ENCODE measurements around the gene MAGI2.

Gene MAGI2

DNA sequence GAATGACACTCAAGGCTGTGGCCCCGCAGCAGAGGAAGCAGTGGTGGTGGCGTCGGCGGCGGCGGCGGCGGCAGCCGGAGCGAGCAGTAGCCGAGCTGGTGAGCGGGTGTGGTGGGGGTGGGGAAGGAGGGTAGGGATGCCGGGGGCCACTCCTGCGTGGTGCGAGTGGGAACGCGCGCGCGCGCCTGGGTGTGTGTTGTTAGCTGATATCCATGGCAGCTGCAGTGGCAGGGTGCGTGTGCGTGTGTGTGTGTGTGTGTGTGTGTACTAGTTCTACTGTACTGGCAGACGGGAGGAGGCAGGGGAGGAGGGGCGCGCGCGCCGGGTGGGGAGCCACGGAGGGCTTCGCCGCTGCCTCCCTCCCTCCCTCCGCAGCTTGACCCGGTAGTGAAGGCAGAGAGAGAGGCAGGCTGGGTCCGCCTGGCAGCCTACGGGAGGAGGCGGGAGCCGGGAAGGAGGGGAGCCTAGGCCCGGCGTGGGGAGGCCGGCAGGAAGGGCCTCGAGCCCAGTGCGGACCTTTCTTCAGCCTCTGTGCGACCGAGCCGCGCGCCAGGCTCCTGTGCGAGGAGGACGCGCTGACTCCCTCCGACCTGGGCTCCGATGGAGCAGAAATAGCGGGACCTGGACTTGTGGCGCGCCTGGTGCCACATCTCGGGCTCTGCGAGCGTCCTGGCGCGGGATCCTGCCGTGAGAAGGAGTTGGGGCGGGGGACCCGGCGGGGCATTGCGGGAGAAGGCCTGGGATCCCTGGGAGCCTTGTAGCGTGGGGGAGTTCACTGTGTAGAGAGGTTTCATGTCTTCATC lies at the start of gene MAGI2:
Gene MAGI2 (minus strand): TSS at position 110 of the 803 bp plus-strand sequence. CDS start 347 bp downstream, outside the sequence.
- peak; percentile 54 to 76 for DNase-seq

DNA sequence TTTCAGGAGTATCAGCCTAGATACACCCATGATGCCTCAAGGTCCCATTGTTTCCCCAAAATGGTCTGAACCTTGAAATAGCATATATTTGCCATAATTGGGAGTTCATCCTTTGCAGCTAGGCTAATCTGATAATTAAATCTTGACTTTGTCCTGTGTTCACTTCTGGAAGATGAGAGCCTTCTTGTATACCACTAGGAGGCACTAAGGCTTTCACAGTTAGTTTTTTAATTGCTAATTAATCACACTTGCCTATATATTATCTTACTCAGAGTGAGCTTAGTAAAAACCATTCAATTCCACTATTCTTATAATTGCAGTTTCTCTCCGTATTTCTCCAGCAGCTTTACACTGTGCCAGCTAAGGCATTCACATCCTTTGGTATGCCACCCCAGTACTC lies 48.7 kb upstream of the MAGI2 start:
- no peak for DNase-seq

GRCh38 chr7:79500759-79501158 lies 47.3 kb upstream of the MAGI2 start:
- DNase-seq = no peak

GRCh38 chr7:79497728-79498127 lies 44.3 kb upstream of the MAGI2 start:
- no peak for DNase-seq

- DNase-seq = no peak
Measured at GRCh38 chr7:79495544-79496272, 42.2 kb upstream of the MAGI2 start.

DNA sequence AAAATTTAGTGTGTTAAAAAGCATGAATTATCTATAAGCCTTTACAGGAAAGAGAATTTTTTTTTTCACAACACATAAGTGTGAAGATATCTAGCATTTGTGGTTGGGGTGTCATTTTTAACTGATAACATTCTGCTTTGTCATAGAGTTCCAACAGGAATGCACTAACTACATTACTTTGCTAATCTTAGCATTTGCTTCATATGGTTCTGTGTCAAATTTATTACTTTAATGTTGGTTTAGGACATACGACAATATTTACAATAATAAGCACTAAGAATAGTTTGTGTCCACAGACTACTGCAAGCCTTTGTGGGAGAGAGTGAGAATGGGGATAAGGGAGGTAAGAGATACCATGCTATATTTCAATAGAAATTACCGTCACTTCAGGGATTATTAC lies 40.6 kb upstream of the MAGI2 start:
- DNase-seq = no peak

- no peak for DNase-seq
Measured at GRCh38 chr7:79489371-79489770, 35.9 kb upstream of the MAGI2 start.

GRCh38 chr7:79478386-79478785 lies 24.9 kb upstream of the MAGI2 start:
- DNase-seq = peak in 1 of 2 experiments; percentile 28

- no peak for DNase-seq
Measured at GRCh38 chr7:79475455-79475854, 22.0 kb upstream of the MAGI2 start.

DNA sequence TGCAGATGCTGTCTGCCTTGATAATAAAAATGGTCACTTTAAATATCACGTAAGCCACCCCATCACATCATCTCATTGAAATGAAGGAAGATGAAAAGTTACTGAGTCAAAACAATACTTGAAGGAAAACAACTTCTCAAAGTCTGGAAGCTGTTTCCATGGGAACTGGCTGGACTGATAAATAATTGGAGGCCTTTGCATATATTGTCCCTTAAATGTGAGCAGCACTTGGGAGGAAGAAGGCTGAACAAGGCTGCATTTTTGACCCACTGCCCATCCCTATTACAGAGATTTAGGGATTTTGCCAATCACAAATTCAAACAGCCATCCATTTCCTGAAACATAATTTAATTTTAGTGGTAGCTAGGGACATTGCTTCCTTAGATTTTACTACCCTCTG lies 18.2 kb upstream of the MAGI2 start:
- no peak for DNase-seq

DNA sequence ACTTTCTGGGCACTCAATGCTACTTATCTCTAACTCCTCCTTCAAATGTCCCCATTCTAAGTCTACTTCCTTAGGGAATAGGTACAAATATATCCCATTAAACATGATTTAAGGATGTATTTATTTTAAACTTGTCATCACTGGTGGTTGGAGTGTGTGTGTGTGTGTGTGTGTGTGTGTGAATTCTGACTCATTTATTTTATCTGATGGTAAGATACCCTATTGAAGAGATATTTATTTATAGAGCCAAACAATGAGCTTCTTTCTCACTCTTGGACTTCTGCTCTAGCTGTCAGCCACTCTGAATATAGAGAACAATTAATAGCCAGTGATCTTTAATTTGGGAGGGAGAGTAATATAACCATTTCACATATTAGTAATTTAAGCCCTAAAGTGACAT lies 17.8 kb upstream of the MAGI2 start:
- no peak for DNase-seq

DNA sequence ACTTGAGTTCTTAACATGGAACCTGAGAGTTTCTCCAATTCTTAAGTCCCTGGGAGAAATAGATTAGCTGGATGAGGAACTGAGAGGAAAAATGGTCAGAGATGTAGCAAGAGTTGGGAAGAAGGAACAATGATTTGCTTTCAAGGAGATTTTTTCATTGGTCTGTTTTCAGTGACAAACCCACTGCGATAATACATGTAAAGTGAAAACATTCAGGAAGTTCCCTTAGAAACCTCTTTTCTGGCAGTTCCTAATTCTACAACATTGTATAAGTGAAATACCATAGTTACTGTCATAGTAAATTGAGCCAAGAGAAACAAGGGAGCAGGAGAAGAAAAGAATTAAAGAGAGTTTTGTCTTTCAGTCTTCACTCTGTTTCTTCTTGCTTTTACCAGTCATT lies 12.1 kb upstream of the MAGI2 start:
- DNase-seq = no peak

DNA sequence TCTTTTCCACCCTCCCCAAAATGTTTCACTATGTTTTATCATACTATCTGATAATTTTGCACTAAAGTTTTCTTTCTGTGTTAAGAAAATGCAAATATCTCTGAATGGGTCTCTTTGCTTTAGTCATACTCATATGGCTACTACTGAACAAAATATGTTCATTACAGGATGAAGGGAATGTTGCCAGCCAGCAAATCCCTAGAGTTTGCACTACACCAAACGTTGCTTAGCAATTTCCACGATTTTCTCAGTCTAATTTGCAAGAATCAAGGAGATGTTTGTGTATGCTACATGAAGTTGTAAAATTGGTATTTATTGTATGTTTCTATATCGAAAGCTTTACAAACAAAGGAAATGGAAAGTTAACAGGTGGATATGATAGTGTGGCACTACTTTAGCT lies 10.6 kb upstream of the MAGI2 start:
- DNase-seq = no peak

GRCh38 chr7:79462390-79462789 lies 8.9 kb upstream of the MAGI2 start:
- DNase-seq = no peak

- DNase-seq = no peak
Measured at GRCh38 chr7:79461660-79462059, 8.2 kb upstream of the MAGI2 start.

- DNase-seq = no peak
Measured at GRCh38 chr7:79459381-79459780, 5.9 kb upstream of the MAGI2 start.

DNA sequence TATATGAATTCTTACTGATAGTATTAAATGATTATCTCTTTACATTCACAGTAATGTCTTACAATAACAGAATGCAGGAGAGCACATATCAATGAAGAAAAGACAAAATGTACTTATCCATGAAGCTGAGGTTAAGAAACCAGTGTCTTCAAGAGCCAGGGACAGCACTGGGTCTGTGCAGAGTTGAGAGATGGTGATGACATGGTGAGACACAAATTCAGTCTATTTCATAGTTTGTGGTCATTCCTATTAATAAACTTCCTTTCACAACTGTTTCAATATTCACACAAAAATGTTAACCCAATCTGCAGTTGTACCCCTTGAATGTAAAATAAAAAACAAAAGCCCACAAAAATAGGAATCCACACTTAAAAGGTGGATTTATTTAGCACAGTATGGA lies 5.3 kb upstream of the MAGI2 start:
- DNase-seq = no peak

- DNase-seq = no peak
Measured at GRCh38 chr7:79455173-79455790, 1.8 kb upstream of the MAGI2 start.

- peak in 1 of 2 experiments; percentile 45 for DNase-seq
Measured at GRCh38 chr7:79454361-79454960, 994 bp upstream of the MAGI2 start.

GRCh38 chr7:79453266-79453557 lies 255 bp downstream of the MAGI2 start:
- peak in 1 of 2 experiments; percentile 39 for DNase-seq

- peak in 1 of 2 experiments; percentile 39 for DNase-seq
Measured at GRCh38 chr7:79452495-79453265, 787 bp downstream of the MAGI2 start.

DNA sequence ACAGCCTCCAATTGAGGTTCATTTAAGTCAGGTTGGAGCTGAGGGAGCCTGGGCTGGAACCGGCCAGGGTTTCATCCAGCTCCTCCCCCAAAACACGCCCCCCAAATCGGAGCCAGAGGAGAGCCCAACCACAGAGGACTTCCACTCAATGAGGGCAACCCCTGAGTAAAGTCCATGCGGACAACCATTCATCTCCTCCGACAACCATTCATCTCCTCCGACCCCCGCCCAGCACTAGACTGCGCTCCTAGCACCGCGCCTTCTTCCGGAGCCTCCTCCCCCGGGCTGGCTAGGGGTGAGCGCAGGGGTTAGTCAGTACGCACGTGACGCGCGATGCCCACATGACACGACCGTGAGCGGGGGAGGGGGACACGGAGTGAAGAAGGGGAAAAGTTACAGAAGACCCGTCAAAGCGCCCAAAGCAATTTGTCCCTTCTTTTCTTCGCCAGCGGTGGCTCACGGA lies 1.4 kb downstream of the MAGI2 start:
- DNase-seq = peak; percentile 72 to 78

- no peak for DNase-seq
Measured at GRCh38 chr7:79451580-79451979, 1.9 kb downstream of the MAGI2 start.

Measured in NCI-H524 (cell line).